Heart left ventricle (tissue), 16 donors: ENCODE measurements around the gene TNFSF15. TPM values are rescaled to one million over a fixed set of nuclear protein-coding genes. Genes with fewer than 3 reads are reported as not detected.

ENCODE experiments used
- ATAC-seq, 4 donors: fragments of 200-7000 bp; cut with Tn5 transposase; one replicate each; pipeline ENCODE4 v1.9.1; 2020 to 2022; ENCODE audit warnings: moderate library complexity in 4 of 4, mild to moderate bottlenecking in 3 of 4, moderate number of reproducible peaks in 1 of 4
- DNase-seq, 5 donors: peaks; one replicate each; pipeline ENCODE4 v3.0.0-alpha.2; 2020
- H3K27ac ChIP-seq, 12 donors: fragments of 200-600 bp; sonication (generic) in 4 of 12; one replicate each; pipeline versions ENCODE4 v1.5.0 to v1.8.0; 2016 to 2022; ENCODE audit warnings: mild to moderate bottlenecking in 2 of 12
- H3K27me3 ChIP-seq, 9 donors: fragments of 200-600 bp; sonication (generic) in 2 of 9; one replicate each; pipeline versions ENCODE4 v1.5.1 to v1.8.0; 2016 to 2022; ENCODE audit warnings: mild to moderate bottlenecking in 3 of 9
- H3K36me3 ChIP-seq, 9 donors: fragments of 200-600 bp; sonication (generic) in 2 of 9; one replicate each; pipeline versions ENCODE4 v1.5.0 to v1.8.0; 2018 to 2022; ENCODE audit warnings: mild to moderate bottlenecking in 2 of 9
- H3K4me1 ChIP-seq, 12 donors: fragments of 200-600 bp; sonication (generic) in 4 of 12; one replicate each; pipeline versions ENCODE4 v1.5.0 to v1.8.0; 2016 to 2022; ENCODE audit warnings: mild to moderate bottlenecking in 3 of 12
- H3K4me3 ChIP-seq, 12 donors: fragments of 200-600 bp; sonication (generic) in 4 of 12; one replicate each; pipeline versions ENCODE4 v1.5.0 to v1.8.0; 2017 to 2022; ENCODE audit warnings: mild to moderate bottlenecking in 9 of 12, moderate library complexity in 4 of 12
- H3K9me3 ChIP-seq, 12 donors: fragments of 200-600 bp; sonication (generic) in 4 of 12; one replicate each; pipeline versions ENCODE4 v1.5.0 to v1.8.0; 2016 to 2022; ENCODE audit warnings: mild to moderate bottlenecking in 1 of 12
- CTCF ChIP-seq, 12 donors: fragments of 200-600 bp; sonication (generic) in 4 of 12; IDR thresholded peaks; one replicate each; pipeline versions ENCODE4 v1.5.0 to v1.8.0; 2018 to 2022; ENCODE audit warnings: antibody characterized with exemption in 12 of 12, mild to moderate bottlenecking in 5 of 12
- POLR2A ChIP-seq, 2 donors: fragments of 450-650 bp; IDR thresholded peaks; one replicate each; pipeline ENCODE4 v1.6.1; 2017; ENCODE audit warnings: antibody characterized with exemption in 2 of 2, mild to moderate bottlenecking in 2 of 2, moderate library complexity in 2 of 2
- WGBS, 4 donors: extraction: QIAGEN DNeasy Blood & Tissue Kit in 2 of 4; methylation state at CpG; one replicate each; pipeline versions ENCODE4 v1.1.5 to v1.1.7; 2013 to 2018; 5-methylcytosine and 5-hydroxymethylcytosine counted together
- intact Hi-C, 10 donors: fragments of 100-400 bp; cut with DNase I; formaldehyde crosslinking; loops; one replicate each; pipeline versions ENCODE4 v1.11.1 to v1.14.2; 2022
- polyA plus RNA-seq, 2 donors: library from polyadenylated mRNA; stranded (reverse); fragments of 200-250 nt; gene quantifications; one replicate each; pipeline ENCODE4 v1.2.3, GENCODE V29; 2013
- total RNA-seq, 9 donors: library from RNA; depleted of rRNA in 2 of 9; stranded (reverse); fragments of >200 nt in 2 of 9; fragmentation: NEBNext Ultra II Directional in 3 of 9; extraction: Animal tissue kit (Norgen Biotek cat#: 25700) in 3 of 9; gene quantifications; one replicate each; pipeline versions ENCODE4 v1.1.0 to v1.2.4, GENCODE V29; 2016 to 2023
- donor health status: ischemic (EF 13 %, LVEDD 7.1; RV severe dilation, severe dysfunction).
- donor health status: healthy with polysubstance abuse.
- donor health status: DM: no; HTN: yes; CAD: no.
- donor health status: DM: no; HTN: no; CAD: no.
- donor health status: ischemic (EF 25% LVEDD 6.9; RV normal size, moderate dysfunction).
- donor health status: ischemic (EF 25% LVEDD 5.7; RV mildly dilated, moderate dysfunction).
- donor health status: healthy.
- donor health status: DM: yes; HTN: yes; CAD: no.
- donor health status: ischemic (EF 35%, LVEDD 5.7; RV mildly dilated, moderate dysfunction).
- donor health status: nonischemic (EF 11% LVEDD 7.7; RV severe dilation, severe dysfunction).
- donor health status: DM: yes; HTN: yes; CAD: no.
- donor health status: PGD.
- donor health status: ischemic (EF 29% LVEDD 5.4; RV normal size, mild dysfunction).
- donor health status: nonischemic (EF 23%, LVEDD 6.1; RV moderate dilation, normal function).

TNFSF15 gene
- total and polyA plus RNA-seq, 11 donors = 0.03 to 1.4 (median 0.16) TPM; not detected in 5

GRCh38 chr9:114790521-114790920 lies 15.3 kb downstream of the TNFSF15 start:
- 57 to 64% (median 60%) methylated on average over 6 of the region's 6 CpGs for WGBS, 4 donors
- Histone ChIP-seq H3K27ac (no peak overlapping the region), H3K27me3 (peaks cover 0 to 4% (median 0%) of the 10 kb centered on the region in 9 donors), H3K36me3 (no peaks in the 10 kb centered on the region), H3K9me3 (no peaks in the 10 kb centered on the region), H3K4me1 (peaks cover 0 to 4% (median 0%) of the 10 kb centered on the region in 12 donors), H3K4me3 (no peak overlapping the region)
- intact Hi-C loops = no loop called here
- no peak for ATAC-seq
- no peak for TF ChIP-seq POLR2A (IDR thresholded peaks at IDR 0.05)
- no peak for TF ChIP-seq CTCF (IDR thresholded peaks at IDR 0.05)
- DNase-seq = no peak

- H3K27ac ChIP-seq = no peak overlapping the region
- peaks cover 0 to 3% (median 0%) of the 10 kb centered on the region in 12 donors for H3K4me1 ChIP-seq
- H3K27me3 ChIP-seq = peaks cover 0 to 4% (median 0%) of the 10 kb centered on the region in 9 donors
- no peaks in the 10 kb centered on the region for H3K9me3 ChIP-seq
- 92 to 100% (median 97%) methylated on average over 3 of the region's 3 CpGs for WGBS, 4 donors
- no peak for TF ChIP-seq POLR2A (IDR thresholded peaks at IDR 0.05)
- no peak for TF ChIP-seq CTCF (IDR thresholded peaks at IDR 0.05)
- intact Hi-C loops = no loop called here
- DNase-seq (no peak), ATAC-seq (no peak)
- H3K36me3 ChIP-seq = no peaks in the 10 kb centered on the region
- H3K4me3 ChIP-seq = no peak overlapping the region
Observed at GRCh38 chr9:114789006-114789405, 16.8 kb downstream of the TNFSF15 start.

GRCh38 chr9:114787781-114788498 lies 17.9 kb downstream of the TNFSF15 start:
- no peak for TF ChIP-seq CTCF (IDR thresholded peaks at IDR 0.05)
- no peak for TF ChIP-seq POLR2A (IDR thresholded peaks at IDR 0.05)
- DNase-seq (no peak), ATAC-seq (no peak)
- Histone ChIP-seq H3K4me1 (no peaks in the 10 kb centered on the region), H3K27me3 (peaks cover 0 to 6% (median 0%) of the 10 kb centered on the region in 9 donors), H3K9me3 (no peaks in the 10 kb centered on the region), H3K4me3 (no peak overlapping the region), H3K27ac (no peak overlapping the region), H3K36me3 (no peaks in the 10 kb centered on the region)
- 74 to 88% (median 86%) methylated on average over 4 of the region's 4 CpGs for WGBS, 4 donors
- intact Hi-C loops = no loop called here

- no peak for ATAC-seq
- 73 to 82% (median 75%) methylated on average over 2 of the region's 2 CpGs for WGBS, 4 donors
Observed at GRCh38 chr9:114787214-114787613, 18.6 kb downstream of the TNFSF15 start.

More at GRCh38 chr9:114787214-114787613, 18.6 kb downstream of the TNFSF15 start:
- no peak overlapping the region for H3K4me3 ChIP-seq
- TF ChIP-seq CTCF (IDR thresholded peaks at IDR 0.05) = no peak
- no peak for TF ChIP-seq POLR2A (IDR thresholded peaks at IDR 0.05)
- H3K4me1 ChIP-seq = no peaks in the 10 kb centered on the region
- H3K9me3 ChIP-seq = no peaks in the 10 kb centered on the region
- H3K36me3 ChIP-seq = no peaks in the 10 kb centered on the region
- H3K27me3 ChIP-seq = peaks cover 0 to 8% (median 0%) of the 10 kb centered on the region in 9 donors
- intact Hi-C loops = no loop called here
- DNase-seq = no peak
- H3K27ac ChIP-seq = no peak overlapping the region
